ENCODE measurements around the gene UBAP2.

DNA sequence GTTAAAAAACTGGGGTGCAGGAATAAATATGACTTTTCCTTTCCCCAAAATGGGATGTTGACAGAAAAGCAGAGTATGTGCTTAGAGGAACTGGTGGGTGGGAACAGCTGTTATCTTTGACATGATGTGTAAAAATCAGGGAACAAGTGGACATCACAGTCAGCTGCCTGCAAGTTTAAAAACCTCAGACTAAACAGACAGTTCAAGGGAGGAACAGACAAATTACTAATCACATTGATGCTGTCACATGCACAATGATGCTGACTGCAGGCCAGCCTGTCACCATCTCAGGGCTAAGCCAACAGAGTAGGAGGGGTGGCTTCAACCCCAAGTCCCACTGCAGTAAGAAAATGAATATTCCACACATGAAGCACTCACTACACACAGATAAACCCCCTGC, 38.2 kb upstream of the UBAP2 start:
- TF ChIP-seq RAD21 (IDR thresholded peaks at IDR 0.05; ENCODE audit: low read depth) (no peak), CREB1 (IDR thresholded peaks at IDR 0.05; ENCODE audit: low read depth) (no peak), TAF1 (IDR thresholded peaks at IDR 0.05; ENCODE audit: low read depth) (no peak), FOXM1 (IDR thresholded peaks at IDR 0.05; ENCODE audit: borderline replicate concordance, low read depth) (no peak), EP300 (IDR thresholded peaks at IDR 0.05; ENCODE audit: borderline replicate concordance) (no peak)
- TF ChIP-seq, protein P1, sequence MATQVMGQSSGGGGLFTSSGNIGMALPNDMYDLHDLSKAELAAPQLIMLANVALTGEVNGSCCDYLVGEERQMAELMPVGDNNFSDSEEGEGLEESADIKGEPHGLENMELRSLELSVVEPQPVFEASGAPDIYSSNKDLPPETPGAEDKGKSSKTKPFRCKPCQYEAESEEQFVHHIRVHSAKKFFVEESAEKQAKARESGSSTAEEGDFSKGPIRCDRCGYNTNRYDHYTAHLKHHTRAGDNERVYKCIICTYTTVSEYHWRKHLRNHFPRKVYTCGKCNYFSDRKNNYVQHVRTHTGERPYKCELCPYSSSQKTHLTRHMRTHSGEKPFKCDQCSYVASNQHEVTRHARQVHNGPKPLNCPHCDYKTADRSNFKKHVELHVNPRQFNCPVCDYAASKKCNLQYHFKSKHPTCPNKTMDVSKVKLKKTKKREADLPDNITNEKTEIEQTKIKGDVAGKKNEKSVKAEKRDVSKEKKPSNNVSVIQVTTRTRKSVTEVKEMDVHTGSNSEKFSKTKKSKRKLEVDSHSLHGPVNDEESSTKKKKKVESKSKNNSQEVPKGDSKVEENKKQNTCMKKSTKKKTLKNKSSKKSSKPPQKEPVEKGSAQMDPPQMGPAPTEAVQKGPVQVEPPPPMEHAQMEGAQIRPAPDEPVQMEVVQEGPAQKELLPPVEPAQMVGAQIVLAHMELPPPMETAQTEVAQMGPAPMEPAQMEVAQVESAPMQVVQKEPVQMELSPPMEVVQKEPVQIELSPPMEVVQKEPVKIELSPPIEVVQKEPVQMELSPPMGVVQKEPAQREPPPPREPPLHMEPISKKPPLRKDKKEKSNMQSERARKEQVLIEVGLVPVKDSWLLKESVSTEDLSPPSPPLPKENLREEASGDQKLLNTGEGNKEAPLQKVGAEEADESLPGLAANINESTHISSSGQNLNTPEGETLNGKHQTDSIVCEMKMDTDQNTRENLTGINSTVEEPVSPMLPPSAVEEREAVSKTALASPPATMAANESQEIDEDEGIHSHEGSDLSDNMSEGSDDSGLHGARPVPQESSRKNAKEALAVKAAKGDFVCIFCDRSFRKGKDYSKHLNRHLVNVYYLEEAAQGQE (IDR thresholded peaks at IDR 0.05; ENCODE audit: low read depth) = no peak
- TF ChIP-seq, protein P2, sequence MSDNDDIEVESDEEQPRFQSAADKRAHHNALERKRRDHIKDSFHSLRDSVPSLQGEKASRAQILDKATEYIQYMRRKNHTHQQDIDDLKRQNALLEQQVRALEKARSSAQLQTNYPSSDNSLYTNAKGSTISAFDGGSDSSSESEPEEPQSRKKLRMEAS (IDR thresholded peaks at IDR 0.05) = no peak

All from Ishikawa (cell line).